Ovary (tissue), 9 donors: ENCODE results near the gene ATPAF1. TPM values are rescaled to one million over a fixed set of nuclear protein-coding genes. Genes with fewer than 3 reads are reported as not detected.

Source experiments
- DNase-seq, 5 donors: peaks; one replicate each; pipeline ENCODE4 v3.0.0-alpha.2; 2019 to 2020
- H3K27ac ChIP-seq, 2 donors: fragments of 200-600 bp; one replicate each; pipeline versions ENCODE4 v1.5.1 to v1.8.0; 2019 to 2022
- H3K27me3 ChIP-seq: fragments of 200-600 bp; one replicate; pipeline ENCODE4 v1.8.0; 2022
- H3K36me3 ChIP-seq: fragments of 200-600 bp; sonication (generic); one replicate; pipeline ENCODE4 v1.5.1; 2019
- H3K4me1 ChIP-seq: one replicate; pipeline ENCODE4 v1.8.1; 2013; ENCODE audit warnings: mild to moderate bottlenecking, moderate library complexity; ENCODE audit not compliant: insufficient read depth
- H3K4me3 ChIP-seq: fragments of 200-600 bp; sonication (generic); one replicate; pipeline ENCODE4 v1.5.1; 2017
- H3K9me3 ChIP-seq, 2 donors: fragments of 200-600 bp in 1 of 2; sonication (generic) in 1 of 2; one replicate each; pipeline versions ENCODE4 v1.5.1 to v1.8.1; 2013 to 2019; ENCODE audit warnings: mild to moderate bottlenecking in 1 of 2, moderate library complexity in 1 of 2
- EP300 ChIP-seq: sonication (generic); formaldehyde crosslinking; IDR thresholded peaks from one replicate; pipeline ENCODE4 v1.6.1; 2017; ENCODE audit warnings: antibody characterized with exemption
- POLR2A ChIP-seq: fragments of 450-650 bp; IDR thresholded peaks from one replicate; pipeline ENCODE4 v1.6.1; 2017; ENCODE audit warnings: antibody characterized with exemption, mild to moderate bottlenecking, moderate library complexity
- WGBS, 3 donors: extraction: QIAGEN DNeasy Blood & Tissue Kit in 1 of 3; methylation state at CpG; one replicate each; pipeline versions ENCODE4 v1.1.5 to v1.1.7; 2013 to 2017; 5-methylcytosine and 5-hydroxymethylcytosine counted together
- intact Hi-C, 4 donors: fragments of 100-400 bp; cut with DNase I; formaldehyde crosslinking; loops; one replicate each; pipeline versions ENCODE4 v1.11.0 to v1.15.1; 2022 to 2023
- polyA plus RNA-seq, 2 donors: library from polyadenylated mRNA; stranded (reverse); fragments of 200-250 nt in 1 of 2; fragments of 350-450 nt in 1 of 2; fragmentation: Illumina TruSeq in 1 of 2; extraction: RNeasy Lipid Tissue Mini Kit (QIAGEN cat#74804) in 1 of 2; gene quantifications; one replicate each; pipeline ENCODE4 v1.2.3, GENCODE V29; 2013 to 2014
- total RNA-seq, 7 donors: library from RNA; depleted of rRNA in 2 of 7; stranded (reverse); fragments of >200 nt in 2 of 7; fragmentation: NEBNext Ultra II Directional in 3 of 7; extraction: Animal tissue kit (Norgen Biotek cat#: 25700) in 3 of 7; gene quantifications; one replicate each; pipeline versions ENCODE4 v1.1.0 to v1.2.4, GENCODE V29; 2016 to 2023
- TF ChIP-seq, protein P1 (sequence below), 3 donors: fragments of 450-650 bp in 2 of 3; fragments of 200-600 bp in 1 of 3; IDR thresholded peaks; one replicate each; pipeline versions ENCODE4 v1.5.1 to v1.8.0; 2016 to 2022; ENCODE audit warnings: antibody characterized with exemption in 3 of 3, mild to moderate bottlenecking in 1 of 3
- donor health status: DM: no; HTN: no; CAD: no; lungs with moderate emphysema.
- donor health status: DM: no; HTN: no; CAD: no.
- donor health status: Bipolar disorder and iron deficiency.
- donor health status: DM: yes; HTN: yes; CAD: no.
- donor health status: DM: no; HTN: no; CAD: no.
- donor health status: DM: yes; HTN: yes; CAD: no.

Gene ATPAF1
- total and polyA plus RNA-seq, 9 donors, result 21.9 to 88.0 (median 29.3) TPM

DNA sequence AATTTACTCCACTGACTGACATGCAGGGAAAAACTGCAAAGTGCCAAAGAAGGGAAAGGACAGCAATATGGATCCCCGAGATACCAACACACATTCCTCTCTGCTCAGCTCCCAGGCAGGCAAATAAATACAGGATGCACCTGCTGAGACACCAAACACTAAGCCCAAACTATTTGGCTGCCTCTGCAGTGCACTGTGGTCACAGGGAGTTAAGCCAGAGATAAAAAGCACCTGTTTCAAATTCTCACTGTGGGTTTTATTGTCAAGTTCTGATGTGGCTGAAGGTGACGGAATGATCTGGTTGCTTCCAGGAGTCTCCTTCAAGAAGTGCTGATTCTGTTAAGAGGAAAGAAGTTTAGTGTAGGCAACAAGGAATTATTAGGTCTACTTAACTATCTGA is 21.2 kb upstream of the ATPAF1 start:
- intact Hi-C loops, result no loop called here
- no peak overlapping the region for H3K27ac ChIP-seq
- H3K4me1 ChIP-seq, result peaks cover 4% of the 10 kb centered on the region
- WGBS, 3 donors, result 71 to 86% (median 86%) methylated on average over 2 of the region's 2 CpGs
- TF ChIP-seq EP300, result no peak
- TF ChIP-seq, protein P1, sequence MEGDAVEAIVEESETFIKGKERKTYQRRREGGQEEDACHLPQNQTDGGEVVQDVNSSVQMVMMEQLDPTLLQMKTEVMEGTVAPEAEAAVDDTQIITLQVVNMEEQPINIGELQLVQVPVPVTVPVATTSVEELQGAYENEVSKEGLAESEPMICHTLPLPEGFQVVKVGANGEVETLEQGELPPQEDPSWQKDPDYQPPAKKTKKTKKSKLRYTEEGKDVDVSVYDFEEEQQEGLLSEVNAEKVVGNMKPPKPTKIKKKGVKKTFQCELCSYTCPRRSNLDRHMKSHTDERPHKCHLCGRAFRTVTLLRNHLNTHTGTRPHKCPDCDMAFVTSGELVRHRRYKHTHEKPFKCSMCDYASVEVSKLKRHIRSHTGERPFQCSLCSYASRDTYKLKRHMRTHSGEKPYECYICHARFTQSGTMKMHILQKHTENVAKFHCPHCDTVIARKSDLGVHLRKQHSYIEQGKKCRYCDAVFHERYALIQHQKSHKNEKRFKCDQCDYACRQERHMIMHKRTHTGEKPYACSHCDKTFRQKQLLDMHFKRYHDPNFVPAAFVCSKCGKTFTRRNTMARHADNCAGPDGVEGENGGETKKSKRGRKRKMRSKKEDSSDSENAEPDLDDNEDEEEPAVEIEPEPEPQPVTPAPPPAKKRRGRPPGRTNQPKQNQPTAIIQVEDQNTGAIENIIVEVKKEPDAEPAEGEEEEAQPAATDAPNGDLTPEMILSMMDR (IDR thresholded peaks at IDR 0.05), result no peak
- no peak for TF ChIP-seq POLR2A
- no peak for DNase-seq
- H3K27me3 ChIP-seq, result no peaks in the 10 kb centered on the region
- H3K9me3 ChIP-seq, result no peaks in the 10 kb centered on the region
- no peaks in the 10 kb centered on the region for H3K36me3 ChIP-seq
- no peak overlapping the region for H3K4me3 ChIP-seq

DNA sequence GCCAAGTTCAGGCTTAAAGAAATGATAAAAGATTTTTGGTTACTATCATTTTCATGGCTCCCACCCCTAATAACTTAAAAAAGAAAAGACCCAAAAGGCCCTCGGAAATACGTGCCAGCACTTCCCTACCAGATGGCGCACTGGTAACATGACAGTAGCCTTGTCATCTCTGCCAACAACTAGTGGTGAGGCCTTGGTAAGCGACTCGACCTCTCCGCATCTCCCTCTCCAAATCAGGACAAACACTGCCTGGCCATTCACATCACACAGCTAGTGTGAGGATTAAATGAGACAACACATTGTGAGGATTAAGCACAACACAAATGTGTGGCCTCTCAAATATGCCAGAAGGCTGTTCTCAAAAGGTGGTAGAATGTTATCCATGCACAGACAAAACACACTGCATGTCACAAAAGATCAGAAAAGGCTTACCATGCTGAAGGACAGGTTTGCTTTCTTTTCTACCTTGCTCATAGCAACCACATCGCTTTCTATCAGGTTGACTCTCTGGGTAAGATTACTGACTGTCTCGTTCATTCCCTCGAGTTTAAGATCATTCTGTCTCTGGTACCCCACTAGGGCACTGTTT is 19.9 kb upstream of the ATPAF1 start:
- H3K36me3 ChIP-seq, result no peaks in the 10 kb centered on the region
- DNase-seq, result no peak
- intact Hi-C loops, result no loop called here
- H3K4me1 ChIP-seq, result peaks cover 4% of the 10 kb centered on the region
- H3K4me3 ChIP-seq, result no peak overlapping the region
- H3K9me3 ChIP-seq, result no peaks in the 10 kb centered on the region
- no peak overlapping the region for H3K27ac ChIP-seq
- no peaks in the 10 kb centered on the region for H3K27me3 ChIP-seq
- TF ChIP-seq, protein P1 (IDR thresholded peaks at IDR 0.05), result no peak
- TF ChIP-seq POLR2A (no peak), EP300 (no peak)
- 66 to 75% (median 72%) methylated on average over 9 of the region's 9 CpGs for WGBS, 3 donors

DNA sequence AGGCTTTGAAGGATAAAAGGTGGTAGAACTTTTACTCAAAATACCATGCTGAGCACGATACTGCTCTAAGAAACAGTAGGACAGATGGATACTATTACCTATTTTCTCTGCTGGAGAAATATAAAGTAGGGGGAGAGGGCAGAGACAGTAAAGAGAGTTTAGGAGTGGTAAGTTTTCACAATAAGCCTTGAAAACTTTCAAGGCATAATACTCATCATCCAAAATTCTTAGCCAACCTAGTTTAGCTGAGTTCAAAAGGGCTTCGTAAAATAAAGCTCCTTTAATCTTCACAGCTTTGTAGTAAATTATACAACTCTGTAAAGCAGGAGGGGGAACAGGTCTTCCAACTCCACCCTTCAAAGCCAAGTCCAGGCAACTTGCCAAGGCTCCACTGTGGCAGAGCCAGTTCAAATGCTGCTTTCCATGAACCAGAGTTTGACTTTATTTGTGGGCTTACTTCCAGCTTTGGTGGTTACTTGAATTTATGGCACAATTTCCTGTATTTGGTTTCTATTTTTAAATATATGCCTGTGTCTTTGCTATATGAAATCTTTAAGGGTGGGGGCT is 19.0 kb upstream of the ATPAF1 start:
- no peak overlapping the region for H3K4me3 ChIP-seq
- H3K27me3 ChIP-seq, result no peaks in the 10 kb centered on the region
- 27 to 42% (median 39%) methylated on average over 2 of the region's 2 CpGs for WGBS, 3 donors
- TF ChIP-seq, protein P1 (IDR thresholded peaks at IDR 0.05), result no peak
- TF ChIP-seq EP300, result no peak
- TF ChIP-seq POLR2A, result no peak
- H3K4me1 ChIP-seq, result peaks cover 4% of the 10 kb centered on the region
- DNase-seq, result peak; percentile 60 to 91 (median 78)
- H3K27ac ChIP-seq, result peak overlapping the region in 1 of 2 donors; percentile 6
- H3K36me3 ChIP-seq, result no peaks in the 10 kb centered on the region
- intact Hi-C loops, result no loop called here
- H3K9me3 ChIP-seq, result no peaks in the 10 kb centered on the region

DNA sequence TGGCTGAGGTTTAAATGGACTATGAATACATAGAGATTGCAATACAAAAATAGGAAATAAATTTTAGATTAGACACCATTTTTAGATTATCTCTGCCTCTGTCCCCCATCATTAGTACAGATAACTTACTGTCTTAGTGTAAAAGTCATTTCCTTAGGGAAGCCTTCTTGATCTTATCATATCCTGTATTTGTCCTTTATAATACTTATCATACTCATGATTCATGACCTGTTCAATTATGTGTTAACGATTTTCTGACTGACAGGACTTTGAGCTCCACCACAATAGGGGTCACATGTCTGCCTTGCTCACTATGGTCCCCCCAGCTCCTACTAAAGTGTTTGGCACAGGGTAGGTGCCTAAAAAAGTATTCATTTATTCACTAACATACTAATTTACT is 18.1 kb upstream of the ATPAF1 start:
- Histone ChIP-seq H3K4me1 (peaks cover 4% of the 10 kb centered on the region), H3K9me3 (no peaks in the 10 kb centered on the region), H3K4me3 (no peak overlapping the region), H3K27ac (peak overlapping the region in 1 of 2 donors; percentile 6), H3K36me3 (no peaks in the 10 kb centered on the region), H3K27me3 (no peaks in the 10 kb centered on the region)
- 39 to 62% (median 49%) methylated on average over 1 of the region's 1 CpG for WGBS, 3 donors
- intact Hi-C loops, result no loop called here
- no peak for DNase-seq
- TF ChIP-seq EP300, result no peak
- no peak for TF ChIP-seq POLR2A
- TF ChIP-seq, protein P1 (IDR thresholded peaks at IDR 0.05), result no peak
